Caki2 (cell line): Measurements from ENCODE around the gene OR8J1. TPM values are rescaled to one million over a fixed set of nuclear protein-coding genes. Genes with fewer than 3 reads are reported as not detected.
"Not testable (repeated sequence)": the region's sequence is repeated elsewhere in the genome, so short reads cannot be mapped to it uniquely, and the experiment has no call there.

ENCODE experiments used
- DNase-seq: peaks from one replicate; pipeline ENCODE4 v3.0.0-alpha.2; 2015; ENCODE audit warnings: low read depth
- in situ Hi-C: cut with HindIII; loops from 2 replicates; pipeline ENCODE4 v1.10.0; 2016; ENCODE audit warnings: low sequenced_read_pairs, low pct_unique_long_range_greater_than_20kb, mixed read lengths
- total RNA-seq: library from RNA; depleted of rRNA; stranded (reverse); fragments of >200 nt; shearing (Covaris generic); gene quantifications from 2 replicates; pipeline ENCODE4 v1.2.3, GENCODE V29; 2014; ENCODE audit warnings: low replicate concordance; rRNA removed

The OR8J1 gene, protein sequence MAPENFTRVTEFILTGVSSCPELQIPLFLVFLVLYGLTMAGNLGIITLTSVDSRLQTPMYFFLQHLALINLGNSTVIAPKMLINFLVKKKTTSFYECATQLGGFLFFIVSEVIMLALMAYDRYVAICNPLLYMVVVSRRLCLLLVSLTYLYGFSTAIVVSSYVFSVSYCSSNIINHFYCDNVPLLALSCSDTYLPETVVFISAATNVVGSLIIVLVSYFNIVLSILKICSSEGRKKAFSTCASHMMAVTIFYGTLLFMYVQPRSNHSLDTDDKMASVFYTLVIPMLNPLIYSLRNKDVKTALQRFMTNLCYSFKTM
- total RNA-seq, result not detected in 2 replicates

- no peak for DNase-seq
- in situ Hi-C loops, result no loop called here
Measured at GRCh38 chr11:56353991-56354390, at the start of gene OR8J1. Gene OR8J1 (plus strand): TSS chr11:56354291. CDS start chr11:56360247, 5,956 bp downstream.

DNA sequence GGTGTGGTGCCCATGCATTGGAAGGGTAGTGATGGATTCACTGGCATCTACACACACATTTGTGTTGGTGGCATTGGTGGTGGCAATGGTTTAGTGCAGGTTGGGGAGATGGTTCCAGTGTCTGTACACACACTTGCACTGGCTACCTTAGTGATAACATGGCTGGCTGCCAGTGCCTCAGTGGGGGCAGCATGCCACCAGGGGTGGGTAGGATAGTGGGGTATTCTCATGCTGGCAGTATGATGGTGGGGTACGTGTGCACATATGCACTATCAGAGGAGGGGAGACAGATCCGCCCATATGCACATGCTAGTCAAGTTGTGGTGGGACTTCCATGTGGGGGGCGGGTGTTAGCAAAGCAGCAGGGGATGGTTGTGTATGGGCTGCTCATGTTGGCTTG lies 46.3 kb upstream of the OR8J1 start:
- in situ Hi-C loops, result no loop called here
- DNase-seq, result no peak

DNA sequence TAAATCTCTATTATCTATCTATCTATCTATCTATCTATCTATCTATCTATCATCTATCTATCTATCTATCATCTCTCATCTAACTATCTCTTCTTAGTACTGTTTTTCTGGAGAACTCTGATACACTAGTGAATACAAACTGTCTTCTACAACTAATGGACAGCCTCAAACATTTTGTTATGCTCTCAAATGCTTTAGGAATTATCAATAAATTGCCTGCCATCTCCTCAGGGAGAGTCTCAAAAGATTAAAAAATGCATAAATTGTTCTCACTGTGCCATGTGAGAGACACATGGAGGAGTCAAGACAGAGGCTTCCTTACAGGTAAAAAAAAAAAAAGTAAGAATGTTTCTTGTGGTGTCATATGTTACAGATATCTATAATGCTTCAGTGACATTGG lies 39.2 kb upstream of the OR8J1 start, which contains the start of gene OR8K3:
TSS of gene OR8K3 (plus strand) at position 301 of the 400 bp plus-strand sequence. CDS start 3,163 bp downstream, outside the sequence.
- in situ Hi-C loops, result no loop called here
- DNase-seq, result no peak

DNA sequence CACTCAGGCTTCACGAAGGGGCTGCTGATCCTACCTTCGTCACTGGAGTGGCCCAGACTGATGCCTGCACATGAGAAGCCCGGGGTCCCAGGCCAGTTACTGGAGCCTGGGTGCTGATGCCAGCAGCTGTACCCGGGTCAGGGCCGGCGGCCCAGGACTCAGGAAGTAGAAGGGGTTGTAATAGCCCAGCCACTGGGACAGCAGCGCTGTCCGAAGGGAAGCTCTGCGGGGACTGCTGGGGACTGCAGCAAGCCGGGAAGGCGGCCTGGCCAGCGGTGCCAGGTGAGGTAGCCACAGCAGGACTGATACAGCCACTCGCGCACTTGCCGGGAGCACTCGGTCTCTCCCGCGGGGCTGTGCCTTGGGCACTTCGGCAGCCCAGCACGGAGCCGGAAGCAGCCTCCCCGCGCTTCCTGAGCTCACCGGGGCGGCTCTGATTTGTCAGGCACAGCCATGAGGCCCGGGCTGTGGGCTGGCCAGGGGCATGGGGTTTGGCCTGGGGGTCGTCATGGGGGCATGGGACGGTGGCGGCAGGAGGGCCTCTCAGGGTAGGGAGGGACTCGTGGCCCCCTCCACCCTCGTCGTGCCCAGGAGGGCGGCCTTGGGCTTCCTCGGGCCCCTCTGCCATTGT lies 22.1 kb upstream of the OR8J1 start:
- DNase-seq, result no peak
- in situ Hi-C loops, result no loop called here

DNA sequence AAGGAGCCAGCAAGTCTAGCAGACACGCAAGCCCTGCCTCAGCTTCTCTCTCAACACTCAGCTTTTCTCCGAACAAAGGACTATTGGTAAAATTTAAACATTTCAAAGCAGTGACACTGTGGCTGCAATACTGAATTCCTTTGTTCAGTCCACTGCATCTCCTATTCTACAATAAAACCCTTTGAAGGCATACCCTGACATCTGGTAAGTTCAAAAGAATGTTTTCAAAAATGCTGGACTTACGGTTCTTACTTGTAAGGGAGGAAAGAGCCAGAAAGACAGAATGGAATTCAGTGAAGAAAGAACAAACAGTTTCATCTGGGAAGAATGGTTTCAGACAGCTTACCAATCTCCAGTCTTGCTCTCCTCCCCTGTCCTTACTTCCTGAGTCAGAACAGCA lies 20.9 kb upstream of the OR8J1 start:
- in situ Hi-C loops, result no loop called here
- no peak for DNase-seq

DNA sequence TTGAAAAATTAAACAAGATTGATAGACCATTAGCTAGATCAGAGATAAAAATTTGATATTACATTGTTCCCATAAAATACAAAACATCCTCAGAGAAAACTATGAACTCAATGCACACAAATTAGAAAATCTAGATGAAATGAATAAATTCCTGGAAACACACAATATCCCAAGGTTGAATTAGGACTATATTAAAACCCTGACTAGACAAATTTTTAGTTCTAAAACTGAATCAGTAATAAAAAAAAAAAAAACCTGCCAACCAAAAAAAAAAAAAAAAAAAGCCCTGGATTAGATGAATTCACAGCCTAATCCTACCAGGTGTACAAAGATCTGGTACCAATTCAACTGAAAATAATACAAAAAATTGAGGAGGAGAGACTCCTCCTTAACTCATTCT lies 13.8 kb upstream of the OR8J1 start:
- DNase-seq, result no peak

DNA sequence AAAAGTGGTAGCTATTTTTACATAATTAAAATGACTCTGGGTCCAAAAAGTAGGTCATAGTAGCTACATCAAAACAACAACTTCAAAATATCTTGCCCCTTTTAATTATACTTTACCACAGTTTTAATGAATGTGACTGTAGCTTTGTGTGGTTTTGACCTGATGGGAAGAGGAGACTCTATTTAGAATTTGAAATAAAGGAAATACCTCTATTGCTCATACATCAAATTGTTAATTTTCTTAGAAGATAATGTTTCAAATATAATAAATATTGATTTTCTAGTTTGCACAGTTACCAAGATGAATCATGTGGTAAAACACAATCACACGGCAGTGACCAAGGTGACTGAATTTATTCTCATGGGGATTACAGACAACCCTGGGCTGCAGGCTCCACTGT lies 8.4 kb upstream of the OR8J1 start, which contains the start of gene OR8K1:
TSS of gene OR8K1 (plus strand) at position 301 of the 400 bp plus-strand sequence. CDS start at position 301, 0 bp downstream.
- in situ Hi-C loops, result no loop called here
- no peak for DNase-seq

More for the DNA sequence above, 13.8 kb upstream of the OR8J1 start:
- in situ Hi-C loops, result no loop called here

GRCh38 chr11:56375324-56375723 lies 21.2 kb downstream of the OR8J1 start, which contains the start of gene OR8U1:
Gene OR8U1 (plus strand): TSS chr11:56375624. CDS start chr11:56375624, 0 bp downstream.
- no peak for DNase-seq
- in situ Hi-C loops, result no loop called here

GRCh38 chr11:56380120-56380519 lies 26.0 kb downstream of the OR8J1 start:
- no peak for DNase-seq
- in situ Hi-C loops, result no loop called here

DNA sequence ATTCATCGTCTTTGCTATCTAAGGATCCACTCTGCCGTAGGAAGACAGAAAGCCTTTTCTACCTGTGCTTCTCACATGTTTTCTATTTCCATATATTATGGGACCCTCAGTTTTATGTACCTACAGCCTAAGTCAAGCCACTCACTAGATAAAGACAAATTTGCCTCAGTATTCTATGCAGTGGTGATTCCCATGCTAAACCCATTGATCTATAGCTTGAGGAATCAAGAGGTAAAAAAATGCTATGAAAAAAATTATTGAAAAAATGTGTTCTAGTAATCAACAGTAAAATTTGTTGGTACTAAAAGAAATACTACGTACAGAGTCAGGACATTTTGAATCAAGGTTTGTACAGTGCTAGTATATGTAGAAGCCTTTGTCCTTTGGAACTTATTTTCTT lies 40.3 kb downstream of the OR8J1 start:
- no peak for DNase-seq
- in situ Hi-C loops, result no loop called here

- in situ Hi-C loops, result no loop called here
- no peak for DNase-seq
Measured at GRCh38 chr11:56396047-56396446, 42.0 kb downstream of the OR8J1 start.

DNA sequence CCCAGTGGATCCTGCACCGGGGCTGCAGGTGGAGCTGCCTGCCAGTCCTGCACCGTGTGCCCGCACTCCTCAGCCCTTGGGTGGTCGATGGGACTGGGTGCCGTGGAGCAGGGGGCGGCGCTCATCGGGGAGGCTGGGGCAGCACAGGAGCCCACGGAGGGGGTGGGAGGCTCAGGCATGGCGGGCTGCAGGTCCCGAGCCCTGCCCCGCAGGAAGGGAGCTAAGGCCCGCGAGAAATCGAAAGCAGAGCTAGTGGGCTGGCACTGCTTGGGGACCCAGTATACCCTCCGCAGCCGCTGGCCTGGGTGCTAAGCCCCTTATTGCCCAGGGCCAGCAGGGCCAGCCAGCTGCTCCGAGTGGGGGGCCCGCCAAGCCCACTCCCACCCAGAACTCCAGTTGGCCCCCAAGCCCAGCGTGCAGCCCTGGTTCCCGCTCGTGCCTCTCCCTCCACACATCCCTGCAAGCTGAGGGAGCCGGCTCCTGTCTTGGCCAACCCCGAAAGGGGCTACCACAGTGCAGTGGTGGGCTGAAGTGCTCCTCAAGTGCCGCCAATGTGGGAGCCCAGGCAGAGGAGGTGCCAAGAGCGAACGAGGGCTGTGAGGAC lies 47.9 kb downstream of the OR8J1 start:
- DNase-seq, in situ Hi-C loops: not testable (repeated sequence)

DNA sequence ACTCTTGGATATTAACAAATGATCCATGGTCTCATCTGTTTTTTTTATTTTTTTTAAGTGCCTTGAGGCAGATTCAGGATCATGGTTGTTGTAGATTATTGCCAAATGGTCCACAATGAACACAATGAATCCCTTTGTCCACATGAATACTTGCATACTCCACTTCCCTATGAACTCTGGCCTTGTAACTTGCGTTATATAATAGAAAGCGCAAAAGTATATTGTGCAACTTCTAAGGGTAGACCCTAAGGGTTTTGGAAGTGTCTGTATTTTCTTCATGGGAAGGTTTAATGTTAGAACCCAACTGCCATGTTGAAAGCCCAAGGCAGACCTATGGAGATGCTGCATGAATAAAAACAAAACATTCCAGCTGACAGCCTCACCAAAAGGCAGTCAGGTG lies 50.3 kb downstream of the OR8J1 start:
- no peak for DNase-seq
- in situ Hi-C loops, result no loop called here

GRCh38 chr11:56410801-56411200 lies 56.7 kb downstream of the OR8J1 start:
- DNase-seq, result no peak
- in situ Hi-C loops, result no loop called here

Other genes with a start within 250 kb of the OR8J1 start
- gene OR8H3, start 231.9 kb upstream of the OR8J1 start, total RNA-seq, result not detected in 2 replicates
- not detected in 2 replicates for gene OR8J3, start 214.1 kb upstream of the OR8J1 start, total RNA-seq
- not detected in 2 replicates for gene OR8K5, start 194.0 kb upstream of the OR8J1 start, total RNA-seq
- gene OR5J2, start 177.7 kb upstream of the OR8J1 start, total RNA-seq, result not detected in 2 replicates
- gene OR5T2, start 120.0 kb upstream of the OR8J1 start, total RNA-seq, result not detected in 2 replicates
- gene OR5T3, start 102.0 kb upstream of the OR8J1 start, total RNA-seq, result not detected in 2 replicates
- gene OR5T1, start 80.1 kb upstream of the OR8J1 start, total RNA-seq, result not detected in 2 replicates
- gene OR8H1, start 62.0 kb upstream of the OR8J1 start, total RNA-seq, result not detected in 2 replicates
- not detected in 2 replicates for gene OR8K3, start 39.1 kb upstream of the OR8J1 start, total RNA-seq
- gene OR8K1, start 8.3 kb upstream of the OR8J1 start, total RNA-seq, result not detected in 2 replicates
- gene OR8U1, start 21.3 kb downstream of the OR8J1 start, total RNA-seq, result not detected in 2 replicates
- not detected in 2 replicates for gene OR5AL1, start 58.4 kb downstream of the OR8J1 start, total RNA-seq
- gene OR5M3, start 119.1 kb downstream of the OR8J1 start, total RNA-seq, result not detected in 2 replicates
- not detected in 2 replicates for gene OR5M8, start 137.1 kb downstream of the OR8J1 start, total RNA-seq
- not detected in 2 replicates for gene OR5M11, start 189.0 kb downstream of the OR8J1 start, total RNA-seq
- gene OR5M10, start 223.4 kb downstream of the OR8J1 start, total RNA-seq, result not detected in 2 replicates